ENCODE data around the gene TMEM187. TPM values are rescaled to one million over a fixed set of nuclear protein-coding genes. Genes with fewer than 3 reads are reported as not detected.
A peak's percentile ranks its signal among the peaks of the same experiment; 100 is the strongest.

TMEM187 gene
- total RNA-seq, 4 donors from 2014 or later = 1.5 to 9.5 (median 5.4) TPM

DNA sequence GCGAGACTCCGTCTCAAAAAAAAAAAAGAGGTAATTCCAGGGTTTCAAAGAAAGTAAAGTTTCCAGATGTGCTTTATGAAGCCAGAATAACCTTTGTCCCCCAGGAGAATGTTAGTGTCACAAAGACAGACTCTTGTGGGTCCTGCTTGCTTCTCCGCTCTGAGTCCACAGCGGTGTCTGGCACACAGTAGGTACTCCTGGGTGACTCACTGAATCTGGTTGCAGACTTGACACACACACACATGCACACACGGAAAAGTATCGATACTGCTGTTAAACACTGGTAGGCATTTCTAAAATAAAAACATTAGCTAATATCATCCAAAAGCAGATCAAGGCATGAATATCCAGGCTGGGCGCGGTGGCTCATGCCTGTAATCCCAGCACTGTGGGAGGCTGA is 22.9 kb downstream of the TMEM187 start:
- Histone ChIP-seq H3K9me3 (no peaks in the 10 kb centered on the region), H3K4me1 (no peaks in the 10 kb centered on the region), H3K27me3 (no peaks in the 10 kb centered on the region), H3K27ac (no peak overlapping the region), H3K36me3 (no peaks in the 10 kb centered on the region), H3K4me3 (no peak overlapping the region)
- TF ChIP-seq POLR2A (IDR thresholded peaks at IDR 0.05) (no peak), EP300 (IDR thresholded peaks at IDR 0.05) (no peak), POLR2AphosphoS5 (IDR thresholded peaks at IDR 0.05) (no peak)
- TF ChIP-seq, protein P1, sequence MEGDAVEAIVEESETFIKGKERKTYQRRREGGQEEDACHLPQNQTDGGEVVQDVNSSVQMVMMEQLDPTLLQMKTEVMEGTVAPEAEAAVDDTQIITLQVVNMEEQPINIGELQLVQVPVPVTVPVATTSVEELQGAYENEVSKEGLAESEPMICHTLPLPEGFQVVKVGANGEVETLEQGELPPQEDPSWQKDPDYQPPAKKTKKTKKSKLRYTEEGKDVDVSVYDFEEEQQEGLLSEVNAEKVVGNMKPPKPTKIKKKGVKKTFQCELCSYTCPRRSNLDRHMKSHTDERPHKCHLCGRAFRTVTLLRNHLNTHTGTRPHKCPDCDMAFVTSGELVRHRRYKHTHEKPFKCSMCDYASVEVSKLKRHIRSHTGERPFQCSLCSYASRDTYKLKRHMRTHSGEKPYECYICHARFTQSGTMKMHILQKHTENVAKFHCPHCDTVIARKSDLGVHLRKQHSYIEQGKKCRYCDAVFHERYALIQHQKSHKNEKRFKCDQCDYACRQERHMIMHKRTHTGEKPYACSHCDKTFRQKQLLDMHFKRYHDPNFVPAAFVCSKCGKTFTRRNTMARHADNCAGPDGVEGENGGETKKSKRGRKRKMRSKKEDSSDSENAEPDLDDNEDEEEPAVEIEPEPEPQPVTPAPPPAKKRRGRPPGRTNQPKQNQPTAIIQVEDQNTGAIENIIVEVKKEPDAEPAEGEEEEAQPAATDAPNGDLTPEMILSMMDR (IDR thresholded peaks at IDR 0.05) = no peak
- WGBS, 2 donors (ENCODE audit: low coverage in 1 of 2) = 93 to 100% methylated on average over 6 of the region's 8 CpGs
- no peak for ATAC-seq

DNA sequence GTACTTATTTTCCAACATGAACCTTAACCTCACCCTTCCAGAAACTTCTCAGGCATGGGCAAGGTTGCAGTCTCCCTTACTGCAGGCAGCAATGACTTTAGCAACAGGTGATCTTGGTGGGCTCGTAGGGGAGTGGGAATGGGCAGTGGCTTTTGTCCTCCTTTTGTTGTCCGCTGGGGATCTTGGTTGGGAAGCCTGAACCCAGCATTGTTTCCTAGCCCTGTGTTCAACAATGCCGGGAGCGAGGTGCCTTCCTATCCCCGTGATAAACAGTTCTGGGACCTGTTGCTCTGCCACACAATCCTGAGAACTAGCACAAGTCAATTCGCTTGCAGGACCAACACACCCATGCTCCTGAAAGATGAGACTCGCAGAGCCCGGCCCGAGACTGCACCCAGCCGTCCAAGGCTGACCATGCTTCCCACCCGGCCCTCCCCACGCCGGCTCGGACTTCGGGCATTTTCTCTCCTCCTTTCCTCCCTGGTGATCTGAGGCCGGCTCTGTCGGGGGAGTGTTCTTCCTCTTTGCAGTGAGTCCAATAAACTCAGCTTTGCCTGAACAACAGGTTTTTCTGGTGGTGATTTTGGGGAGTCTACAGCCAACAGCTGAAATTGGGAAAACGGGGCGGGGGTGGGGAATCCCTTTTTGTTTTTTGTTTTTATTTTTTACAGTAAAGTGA is 26.9 kb downstream of the TMEM187 start:
- no peak for ATAC-seq
- H3K4me3 ChIP-seq = no peak overlapping the region
- H3K9me3 ChIP-seq = no peaks in the 10 kb centered on the region
- 72% methylated on average over 4 of the region's 19 CpGs; no CpG with 5 or more reads in 1 of the 2 donors for WGBS, 2 donors (ENCODE audit: low coverage in 1 of 2)
- H3K27ac ChIP-seq = no peak overlapping the region
- TF ChIP-seq, protein P1 (IDR thresholded peaks at IDR 0.05) = no peak
- TF ChIP-seq POLR2A (IDR thresholded peaks at IDR 0.05) (no peak), POLR2AphosphoS5 (IDR thresholded peaks at IDR 0.05) (no peak), EP300 (IDR thresholded peaks at IDR 0.05) (no peak)
- no peaks in the 10 kb centered on the region for H3K36me3 ChIP-seq
- H3K4me1 ChIP-seq = no peaks in the 10 kb centered on the region
- H3K27me3 ChIP-seq = no peaks in the 10 kb centered on the region

DNA sequence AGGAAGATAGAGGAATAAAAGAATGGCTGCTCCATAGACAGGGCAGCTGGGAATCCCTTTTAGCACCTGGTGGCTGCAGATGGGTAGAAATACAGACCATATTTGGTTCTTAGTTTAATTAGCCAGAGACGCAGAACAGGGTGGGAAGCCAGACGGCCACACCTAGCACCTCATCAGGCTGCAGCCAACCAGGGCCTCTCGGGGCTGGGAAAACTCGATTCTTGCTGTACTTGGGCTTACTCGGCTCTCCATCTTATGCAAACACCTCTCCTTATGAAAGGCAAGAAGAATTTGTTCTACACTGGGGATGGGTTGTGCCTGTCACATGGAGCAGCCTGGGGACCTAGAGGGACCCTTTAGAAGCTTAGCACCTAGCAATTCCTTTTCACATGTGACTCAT is 27.5 kb downstream of the TMEM187 start:
- no peak for TF ChIP-seq POLR2AphosphoS5 (IDR thresholded peaks at IDR 0.05)
- no peak for TF ChIP-seq EP300 (IDR thresholded peaks at IDR 0.05)
- no peak for TF ChIP-seq POLR2A (IDR thresholded peaks at IDR 0.05)
- no peak overlapping the region for H3K27ac ChIP-seq
- H3K4me3 ChIP-seq = no peak overlapping the region
- no peaks in the 10 kb centered on the region for H3K27me3 ChIP-seq
- 33 to 46% methylated on average over 3 to 4 of the region's 5 CpGs for WGBS, 2 donors (ENCODE audit: low coverage in 1 of 2)
- no peaks in the 10 kb centered on the region for H3K36me3 ChIP-seq
- H3K9me3 ChIP-seq = no peaks in the 10 kb centered on the region
- ATAC-seq = no peak
- H3K4me1 ChIP-seq = no peaks in the 10 kb centered on the region

DNA sequence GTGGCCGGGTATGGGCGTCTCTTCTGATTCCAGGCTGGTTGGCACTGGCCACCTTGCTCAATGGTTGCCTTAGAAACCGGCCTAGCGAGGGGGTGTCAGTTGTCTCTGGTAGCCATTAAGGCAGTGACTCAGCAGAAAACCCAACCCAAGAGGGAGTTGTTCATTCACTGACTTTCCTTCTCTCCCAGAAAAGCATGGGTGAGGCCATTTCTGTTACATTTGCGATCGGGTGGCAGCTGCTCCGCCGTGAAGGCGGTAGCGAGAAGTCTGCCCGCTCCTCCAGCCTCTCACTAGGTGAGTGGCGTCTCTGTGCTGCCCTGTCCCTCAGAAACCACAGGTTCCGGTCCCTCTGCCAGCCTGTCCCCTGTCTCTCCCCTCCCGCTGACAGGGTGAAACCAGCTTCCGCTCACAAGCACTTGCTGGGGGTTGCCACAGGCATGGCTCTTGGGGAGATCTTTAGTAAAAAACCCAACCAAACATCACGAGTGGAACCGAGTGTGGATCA is 29.7 kb downstream of the TMEM187 start:
- Histone ChIP-seq H3K4me3 (no peak overlapping the region), H3K27ac (peak overlapping the region in 1 of 4 donors; percentile 37), H3K27me3 (no peaks in the 10 kb centered on the region), H3K9me3 (no peaks in the 10 kb centered on the region), H3K4me1 (no peaks in the 10 kb centered on the region), H3K36me3 (no peaks in the 10 kb centered on the region)
- ATAC-seq = peak; percentile 69
- WGBS, 2 donors (ENCODE audit: low coverage in 1 of 2) = 75% methylated on average over 3 of the region's 17 CpGs; no CpG with 5 or more reads in 1 of the 2 donors
- TF ChIP-seq EP300 (IDR thresholded peaks at IDR 0.05) = no peak
- no peak for TF ChIP-seq POLR2A (IDR thresholded peaks at IDR 0.05)
- TF ChIP-seq POLR2AphosphoS5 (IDR thresholded peaks at IDR 0.05) = no peak
- TF ChIP-seq, protein P1 (IDR thresholded peaks at IDR 0.05) = no peak

GRCh38 chrX:154004315-154004714 is 31.8 kb downstream of the TMEM187 start:
- TF ChIP-seq, protein P1 (IDR thresholded peaks at IDR 0.05) = no peak
- Histone ChIP-seq H3K27ac (no peak overlapping the region), H3K4me3 (no peak overlapping the region), H3K4me1 (no peaks in the 10 kb centered on the region), H3K36me3 (no peaks in the 10 kb centered on the region), H3K9me3 (no peaks in the 10 kb centered on the region), H3K27me3 (no peaks in the 10 kb centered on the region)
- WGBS, 2 donors (ENCODE audit: low coverage in 1 of 2) = 71 to 75% methylated on average over 9 to 10 of the region's 11 CpGs
- ATAC-seq = no peak
